H1 (cell line): ENCODE data around the gene PRKCA. TPM values are rescaled to one million over a fixed set of nuclear protein-coding genes. Genes with fewer than 3 reads are reported as not detected.

Experiments used
- ATF2 ChIP-seq: IDR thresholded peaks from 2 replicates; pipeline ENCODE4 v1.6.1; 2012; ENCODE audit warnings: low read length, inconsistent platforms
- CHD7 ChIP-seq: fragments of 300-600 bp; sonication (generic); IDR thresholded peaks from 2 replicates; pipeline ENCODE4 v1.7.1; 2012; ENCODE audit warnings: low read length, moderate library complexity, mild to moderate bottlenecking, inconsistent platforms; ENCODE audit not compliant: insufficient replicate concordance
- KDM5A ChIP-seq: fragments of 200-600 bp; IDR thresholded peaks from 2 replicates; pipeline ENCODE4 v1.7.1; 2012; ENCODE audit warnings: mild to moderate bottlenecking, low read length, inconsistent platforms, mixed read lengths
- NRF1 ChIP-seq: IDR thresholded peaks from 2 replicates; pipeline ENCODE4 v1.6.1; 2011; ENCODE audit warnings: mild to moderate bottlenecking, low read depth, low read length, improper control_type of control experiment
- RNF2 ChIP-seq: fragments of 200-900, 300-1000 bp; sonication (generic); IDR thresholded peaks from 2 replicates; pipeline ENCODE4 v1.7.1; 2016; ENCODE audit warnings: borderline replicate concordance, low read depth, mild to moderate bottlenecking, antibody characterized with exemption, low read length; ENCODE audit not compliant: poor library complexity, severe bottlenecking; ENCODE audit errors: missing control alignments
- SIRT6 ChIP-seq: IDR thresholded peaks from one replicate; pipeline ENCODE4 v1.7.1; 2012; ENCODE audit warnings: low read length, inconsistent platforms
- SIX5 ChIP-seq: IDR thresholded peaks from 2 replicates; pipeline ENCODE4 v1.6.1; 2011; ENCODE audit warnings: mild to moderate bottlenecking, low read depth, low read length
- TAF7 ChIP-seq: optimal IDR thresholded peaks from 2 replicates; pipeline ENCODE3; 2011; ENCODE audit warnings: low read depth, mild to moderate bottlenecking, inconsistent platforms, low read length, moderate library complexity, borderline replicate concordance
- TCF12 ChIP-seq: IDR thresholded peaks from 2 replicates; pipeline ENCODE4 v1.6.1; 2011; ENCODE audit warnings: low read depth, mild to moderate bottlenecking, low read length
- polyA plus RNA-seq, 7 experiments: library from polyadenylated mRNA; depleted of rRNA in 3 of 7; stranded (reverse) in 5 of 7; unstranded in 2 of 7; fragments of >200 nt in 5 of 7; fragments of 200-250 nt in 2 of 7; gene quantifications; 1 replicate in 5 of 7; 2 replicates in 1 of 7; 4 replicates in 1 of 7; pipeline versions ENCODE4 v1.2.1 to v1.2.3, GENCODE V29; 2011 to 2013; ENCODE audit warnings: missing spikeins in 2 of 7, mixed read lengths in 2 of 7
- total RNA-seq: library from RNA; stranded (reverse); fragmentation: NEBNext Ultra II Directional; extraction: Animal tissue kit (Norgen Biotek cat#: 25700); gene quantifications from 2 replicates; pipeline ENCODE4 v1.2.1, GENCODE V29; 2021

Gene PRKCA
- total and polyA plus RNA-seq, 2 of the 8 experiments (the other 6 are each of a cell fraction or from before 2014, with no cell fraction given): 5.8 to 17.8 TPM

- TF ChIP-seq CHD7: no peak
- TF ChIP-seq TAF7: no peak
- no peak for TF ChIP-seq KDM5A
- no peak for TF ChIP-seq SIX5
- no peak for TF ChIP-seq RNF2
- no peak for TF ChIP-seq ATF2
- no peak for TF ChIP-seq NRF1
- TF ChIP-seq TCF12: no peak
- TF ChIP-seq SIRT6: no peak
Observed at GRCh38 chr17:66589892-66590291, 287.5 kb downstream of the PRKCA start (continued).
